ENCODE data around the gene TPM2.

GRCh38 chr9:35649431-35650340, 40.0 kb downstream of the TPM2 start:
- TF ChIP-seq CTCF (IDR thresholded peaks at IDR 0.05; ENCODE audit: low read depth, low read length, missing input control) (no peak), FOXA1 (IDR thresholded peaks at IDR 0.05) (no peak), SP1 (IDR thresholded peaks at IDR 0.05) (no peak), MAX (IDR thresholded peaks at IDR 0.05) (no peak), TAF1 (conservative IDR thresholded peaks at IDR 0.05) (no peak)
